Muscle layer of duodenum (tissue), 2 donors: Measurements from ENCODE around the gene APBB2.
"Not testable (repeated sequence)": the region's sequence is repeated elsewhere in the genome, so short reads cannot be mapped to it uniquely, and the experiment has no call there.

Source experiments
- H3K27ac ChIP-seq: one replicate; pipeline ENCODE4 v1.7.0; 2013; ENCODE audit warnings: mild to moderate bottlenecking, low read length
- H3K27me3 ChIP-seq: one replicate; pipeline ENCODE4 v1.7.0; 2013; ENCODE audit warnings: low read depth, mild to moderate bottlenecking, control low read depth, low read length
- H3K36me3 ChIP-seq, 2 donors: one replicate each; pipeline ENCODE4 v1.7.0; 2013; ENCODE audit warnings: low read length in 2 of 2, control low read depth in 1 of 2, mild to moderate bottlenecking in 1 of 2; ENCODE audit not compliant: insufficient read depth in 2 of 2, control insufficient read depth in 1 of 2
- H3K4me1 ChIP-seq, 2 donors: one replicate each; pipeline ENCODE4 v1.7.0; 2013; ENCODE audit warnings: low read length in 2 of 2, mild to moderate bottlenecking in 2 of 2, control low read depth in 1 of 2, moderate library complexity in 1 of 2; ENCODE audit not compliant: insufficient read depth in 2 of 2, control insufficient read depth in 1 of 2
- H3K4me3 ChIP-seq, 2 donors: one replicate each; pipeline ENCODE4 v1.7.0; 2013; ENCODE audit warnings: low read length in 2 of 2, low read depth in 1 of 2, mild to moderate bottlenecking in 1 of 2
- H3K9me3 ChIP-seq, 2 donors: one replicate each; pipeline ENCODE4 v1.7.0; 2013; ENCODE audit warnings: low read length in 2 of 2, control low read depth in 1 of 2, mild to moderate bottlenecking in 1 of 2; ENCODE audit not compliant: control insufficient read depth in 1 of 2
- donor health status: healthy.

The APBB2 gene

GRCh38 chr4:41155194-41155830, 59.0 kb downstream of the APBB2 start:
- Histone ChIP-seq H3K4me1 (peaks cover 0 to 10% of the 10 kb centered on the region in 2 donors), H3K36me3 (peaks cover 0 to 9% of the 10 kb centered on the region in 2 donors), H3K27me3 (no peaks in the 10 kb centered on the region), H3K27ac (no peak overlapping the region), H3K4me3 (no peak overlapping the region), H3K9me3 (no peaks in the 10 kb centered on the region)

- no peak overlapping the region for H3K4me3 ChIP-seq
- H3K4me1 ChIP-seq, result peaks cover 0 to 10% of the 10 kb centered on the region in 2 donors
- no peaks in the 10 kb centered on the region for H3K27me3 ChIP-seq
- no peak overlapping the region for H3K27ac ChIP-seq
- H3K9me3 ChIP-seq, result no peaks in the 10 kb centered on the region
- H3K36me3 ChIP-seq, result peaks cover 0 to 9% of the 10 kb centered on the region in 2 donors
Measured at GRCh38 chr4:41154814-41155177, 59.5 kb downstream of the APBB2 start.

GRCh38 chr4:41154010-41154813, 60.1 kb downstream of the APBB2 start:
- no peaks in the 10 kb centered on the region for H3K27me3 ChIP-seq
- H3K27ac ChIP-seq, result no peak overlapping the region
- peaks cover 0 to 10% of the 10 kb centered on the region in 2 donors for H3K4me1 ChIP-seq
- no peak overlapping the region for H3K4me3 ChIP-seq
- peaks cover 0 to 9% of the 10 kb centered on the region in 2 donors for H3K36me3 ChIP-seq
- no peaks in the 10 kb centered on the region for H3K9me3 ChIP-seq

- peaks cover 0 to 9% of the 10 kb centered on the region in 2 donors for H3K36me3 ChIP-seq
- H3K4me3 ChIP-seq, result no peak overlapping the region
- no peak overlapping the region for H3K27ac ChIP-seq
- H3K4me1 ChIP-seq, result peaks cover 3 to 17% of the 10 kb centered on the region in 2 donors
- H3K27me3 ChIP-seq, result no peaks in the 10 kb centered on the region
- no peaks in the 10 kb centered on the region for H3K9me3 ChIP-seq
Measured at GRCh38 chr4:41150401-41150800, 63.9 kb downstream of the APBB2 start.

GRCh38 chr4:41149568-41149967, 64.8 kb downstream of the APBB2 start:
- not testable (repeated sequence) for H3K27me3 ChIP-seq, H3K9me3 ChIP-seq, H3K27ac ChIP-seq, H3K36me3 ChIP-seq, H3K4me3 ChIP-seq
- H3K4me1 ChIP-seq, result peaks cover 6 to 17% of the 10 kb centered on the region in 2 donors

- H3K4me3 ChIP-seq, result no peak overlapping the region
- H3K36me3 ChIP-seq, result no peaks in the 10 kb centered on the region
- H3K9me3 ChIP-seq, result no peaks in the 10 kb centered on the region
- no peak overlapping the region for H3K27ac ChIP-seq
- peaks cover 10 to 23% of the 10 kb centered on the region in 2 donors for H3K4me1 ChIP-seq
- H3K27me3 ChIP-seq, result no peaks in the 10 kb centered on the region
Measured at GRCh38 chr4:41148931-41149330, 65.4 kb downstream of the APBB2 start.

GRCh38 chr4:41148292-41148691, 66.0 kb downstream of the APBB2 start:
- no peaks in the 10 kb centered on the region for H3K9me3 ChIP-seq
- peaks cover 15 to 26% of the 10 kb centered on the region in 2 donors for H3K4me1 ChIP-seq
- no peak overlapping the region for H3K27ac ChIP-seq

GRCh38 chr4:41147570-41147969, 66.8 kb downstream of the APBB2 start:
- not testable (repeated sequence) for H3K9me3 ChIP-seq, H3K36me3 ChIP-seq, H3K4me3 ChIP-seq, H3K27me3 ChIP-seq, H3K27ac ChIP-seq
- peaks cover 21 to 34% of the 10 kb centered on the region in 2 donors for H3K4me1 ChIP-seq

More at GRCh38 chr4:41148292-41148691, 66.0 kb downstream of the APBB2 start:
- no peak overlapping the region for H3K4me3 ChIP-seq
- H3K27me3 ChIP-seq, result no peaks in the 10 kb centered on the region
- no peaks in the 10 kb centered on the region for H3K36me3 ChIP-seq

- H3K36me3 ChIP-seq, result peaks cover 0 to 10% of the 10 kb centered on the region in 2 donors
- H3K4me3 ChIP-seq, result no peak overlapping the region
- H3K27ac ChIP-seq, result peak overlapping the region; percentile 18
- H3K9me3 ChIP-seq, result no peaks in the 10 kb centered on the region
- H3K27me3 ChIP-seq, result no peaks in the 10 kb centered on the region
- H3K4me1 ChIP-seq, result peaks cover 26 to 40% of the 10 kb centered on the region in 2 donors
Measured at GRCh38 chr4:41146716-41147506, 67.4 kb downstream of the APBB2 start.

GRCh38 chr4:41146196-41146595, 68.1 kb downstream of the APBB2 start:
- Histone ChIP-seq H3K27me3 (no peaks in the 10 kb centered on the region), H3K27ac (peak overlapping the region; percentile 18), H3K36me3 (peaks cover 0 to 10% of the 10 kb centered on the region in 2 donors), H3K4me3 (no peak overlapping the region), H3K4me1 (peaks cover 26 to 41% of the 10 kb centered on the region in 2 donors), H3K9me3 (no peaks in the 10 kb centered on the region)

- Histone ChIP-seq H3K4me1 (peaks cover 26 to 41% of the 10 kb centered on the region in 2 donors), H3K27me3 (no peaks in the 10 kb centered on the region), H3K27ac (no peak overlapping the region), H3K9me3 (no peaks in the 10 kb centered on the region), H3K4me3 (no peak overlapping the region), H3K36me3 (peaks cover 0 to 10% of the 10 kb centered on the region in 2 donors)
Measured at GRCh38 chr4:41145571-41146078, 68.7 kb downstream of the APBB2 start.
